ENCODE data around the gene ITGA11. TPM values are rescaled to one million over a fixed set of nuclear protein-coding genes. Genes with fewer than 3 reads are reported as not detected.

Gene ITGA11
- total and polyA plus RNA-seq, 10 donors: 0.27 to 17.2 (median 5.8) TPM

GRCh38 chr15:68436680-68437079, 4.7 kb upstream of the ITGA11 start:
- Histone ChIP-seq H3K4me1 (peaks cover 0 to 10% (median 8%) of the 10 kb centered on the region in 6 donors), H3K9me3 (no peaks in the 10 kb centered on the region), H3K4me3 (no peak overlapping the region), H3K27me3 (replicated peaks in 1 of 7) (peaks cover 0 to 78% (median 14%) of the 10 kb centered on the region in 7 donors), H3K27ac (no peak overlapping the region), H3K36me3 (no peaks in the 10 kb centered on the region)
- DNase-seq: no peak
- 89 to 95% (median 94%) methylated on average over 1 of the region's 1 CpG for WGBS, 5 donors
- intact Hi-C loops (cut with DNase I; ENCODE audit: low total_unique reads): no loop called here
- no peak for TF ChIP-seq CTCF (IDR thresholded peaks at IDR 0.05 in 8 of 11, conservative IDR thresholded peaks at IDR 0.05 in 3 of 11)
- no peak for TF ChIP-seq POLR2A (IDR thresholded peaks at IDR 0.05)

GRCh38 chr15:68435966-68436365, 4.0 kb upstream of the ITGA11 start:
- TF ChIP-seq POLR2A (IDR thresholded peaks at IDR 0.05) (no peak), POLR2AphosphoS5 (IDR thresholded peaks at IDR 0.05) (no peak), CTCF (IDR thresholded peaks at IDR 0.05 in 8 of 11, conservative IDR thresholded peaks at IDR 0.05 in 3 of 11) (no peak)
- H3K36me3 ChIP-seq: no peaks in the 10 kb centered on the region
- intact Hi-C loops (cut with DNase I; ENCODE audit: low total_unique reads): no loop called here
- H3K9me3 ChIP-seq: no peaks in the 10 kb centered on the region
- no peak overlapping the region for H3K27ac ChIP-seq
- WGBS, 5 donors: 78 to 94% (median 84%) methylated on average over 3 of the region's 3 CpGs
- peaks cover 0 to 86% (median 21%) of the 10 kb centered on the region in 7 donors for H3K27me3 ChIP-seq (replicated peaks in 1 of 7)
- no peak for DNase-seq
- H3K4me3 ChIP-seq: no peak overlapping the region
- peaks cover 0 to 17% (median 15%) of the 10 kb centered on the region in 6 donors for H3K4me1 ChIP-seq

GRCh38 chr15:68434021-68434420, 2.1 kb upstream of the ITGA11 start:
- no peak overlapping the region for H3K4me3 ChIP-seq
- no peak for TF ChIP-seq POLR2A (IDR thresholded peaks at IDR 0.05)
- no peak for DNase-seq
- no peaks in the 10 kb centered on the region for H3K9me3 ChIP-seq
- WGBS, 5 donors: 81 to 90% (median 87%) methylated on average over 4 to 6 of the region's 6 CpGs
- peaks cover 0 to 19% (median 15%) of the 10 kb centered on the region in 6 donors for H3K4me1 ChIP-seq
- no peaks in the 10 kb centered on the region for H3K36me3 ChIP-seq
- H3K27me3 ChIP-seq (replicated peaks in 1 of 7): peaks cover 0 to 84% (median 27%) of the 10 kb centered on the region in 7 donors
- H3K27ac ChIP-seq: no peak overlapping the region
- intact Hi-C loops (cut with DNase I; ENCODE audit: low total_unique reads): no loop called here

- H3K27ac ChIP-seq: no peak overlapping the region
- WGBS, 5 donors: 59 to 84% (median 76%) methylated on average over 2 of the region's 2 CpGs
- DNase-seq: no peak
- no peak overlapping the region for H3K4me3 ChIP-seq
- no peaks in the 10 kb centered on the region for H3K9me3 ChIP-seq
- peaks cover 0 to 19% (median 15%) of the 10 kb centered on the region in 6 donors for H3K4me1 ChIP-seq
- TF ChIP-seq POLR2AphosphoS5 (IDR thresholded peaks at IDR 0.05): no peak
- TF ChIP-seq POLR2A (IDR thresholded peaks at IDR 0.05): no peak
- no peak for TF ChIP-seq CTCF (IDR thresholded peaks at IDR 0.05 in 8 of 11, conservative IDR thresholded peaks at IDR 0.05 in 3 of 11)
- no peaks in the 10 kb centered on the region for H3K36me3 ChIP-seq
- peaks cover 0 to 88% (median 27%) of the 10 kb centered on the region in 7 donors for H3K27me3 ChIP-seq (replicated peaks in 1 of 7)
- intact Hi-C loops (cut with DNase I; ENCODE audit: low total_unique reads): no loop called here
Measured at GRCh38 chr15:68433551-68433950, 1.6 kb upstream of the ITGA11 start.

All from spleen (tissue), 11 donors.